GM23338 (cell line): ENCODE results near the gene PCDHGA4.

ENCODE experiments used
- EZH2 ChIP-seq: fragments of 200-600 bp; sonication (generic); IDR thresholded peaks from one replicate; pipeline ENCODE4 v1.8.0; 2017; ENCODE audit warnings: antibody characterized with exemption, mild to moderate bottlenecking, low read depth; ENCODE audit not compliant: unreplicated experiment
- EZH2phosphoT487 ChIP-seq: fragments of 200-600 bp; sonication (generic); IDR thresholded peaks from one replicate; pipeline ENCODE4 v1.8.1; 2018; ENCODE audit warnings: antibody characterized with exemption; ENCODE audit not compliant: unreplicated experiment
- TF ChIP-seq, protein P1 (sequence below), 2 experiments: fragments of 200-600 bp in 1 of 2; sonication (generic) in 1 of 2; conservative IDR thresholded peaks; 2 replicates each; pipeline versions ENCODE4 v1.5.1 to v1.6.1; 2016 to 2017; ENCODE audit warnings: antibody characterized with exemption in 2 of 2, low read depth in 2 of 2, mild to moderate bottlenecking in 2 of 2, moderate library complexity in 1 of 2

DNA sequence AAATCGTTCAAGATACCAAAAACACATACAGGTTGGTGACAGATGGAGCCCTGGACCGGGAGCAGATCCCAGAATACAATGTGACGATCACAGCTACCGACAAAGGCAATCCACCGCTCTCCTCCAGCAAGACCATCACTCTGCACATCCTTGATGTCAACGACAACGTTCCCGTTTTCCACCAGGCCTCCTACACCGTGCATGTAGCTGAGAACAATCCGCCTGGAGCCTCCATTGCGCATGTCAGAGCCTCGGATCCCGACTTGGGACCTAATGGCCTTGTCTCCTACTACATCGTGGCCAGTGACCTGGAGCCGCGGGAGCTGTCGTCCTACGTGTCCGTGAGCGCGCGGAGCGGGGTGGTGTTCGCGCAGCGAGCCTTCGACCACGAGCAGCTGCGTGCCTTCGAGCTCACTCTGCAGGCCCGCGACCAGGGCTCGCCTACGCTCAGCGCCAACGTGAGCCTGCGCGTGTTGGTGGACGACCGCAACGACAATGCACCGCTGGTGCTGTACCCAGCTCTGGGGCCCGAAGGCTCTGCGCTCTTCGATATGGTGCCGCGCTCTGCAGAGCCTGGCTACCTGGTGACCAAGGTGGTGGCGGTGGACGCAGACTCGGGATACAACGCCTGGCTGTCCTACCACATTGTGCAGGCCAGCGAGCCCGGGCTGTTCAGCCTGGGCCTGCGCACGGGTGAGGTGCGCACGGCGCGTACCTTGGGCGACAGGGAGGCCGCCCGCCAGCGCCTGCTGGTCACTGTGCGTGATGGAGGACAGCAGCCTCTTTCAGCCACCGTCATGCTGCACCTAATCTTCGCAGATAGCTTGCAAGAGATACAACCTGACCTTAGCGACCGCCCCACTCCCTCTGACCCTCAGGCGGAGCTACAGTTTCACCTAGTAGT, 17.0 kb downstream of the PCDHGA4 start:
- no peak for TF ChIP-seq EZH2phosphoT487
- no peak for TF ChIP-seq EZH2
- TF ChIP-seq, protein P1, sequence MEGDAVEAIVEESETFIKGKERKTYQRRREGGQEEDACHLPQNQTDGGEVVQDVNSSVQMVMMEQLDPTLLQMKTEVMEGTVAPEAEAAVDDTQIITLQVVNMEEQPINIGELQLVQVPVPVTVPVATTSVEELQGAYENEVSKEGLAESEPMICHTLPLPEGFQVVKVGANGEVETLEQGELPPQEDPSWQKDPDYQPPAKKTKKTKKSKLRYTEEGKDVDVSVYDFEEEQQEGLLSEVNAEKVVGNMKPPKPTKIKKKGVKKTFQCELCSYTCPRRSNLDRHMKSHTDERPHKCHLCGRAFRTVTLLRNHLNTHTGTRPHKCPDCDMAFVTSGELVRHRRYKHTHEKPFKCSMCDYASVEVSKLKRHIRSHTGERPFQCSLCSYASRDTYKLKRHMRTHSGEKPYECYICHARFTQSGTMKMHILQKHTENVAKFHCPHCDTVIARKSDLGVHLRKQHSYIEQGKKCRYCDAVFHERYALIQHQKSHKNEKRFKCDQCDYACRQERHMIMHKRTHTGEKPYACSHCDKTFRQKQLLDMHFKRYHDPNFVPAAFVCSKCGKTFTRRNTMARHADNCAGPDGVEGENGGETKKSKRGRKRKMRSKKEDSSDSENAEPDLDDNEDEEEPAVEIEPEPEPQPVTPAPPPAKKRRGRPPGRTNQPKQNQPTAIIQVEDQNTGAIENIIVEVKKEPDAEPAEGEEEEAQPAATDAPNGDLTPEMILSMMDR (conservative IDR thresholded peaks at IDR 0.05; ENCODE audit: low read depth in 2 of 2): no peak
